Spleen (tissue), 11 donors: ENCODE data around the gene PHC2. TPM values are rescaled to one million over a fixed set of nuclear protein-coding genes. Genes with fewer than 3 reads are reported as not detected.

Experiments
- DNase-seq: peaks from one replicate; pipeline ENCODE4 v3.0.0-alpha.2; 2020
- H3K27ac ChIP-seq, 8 donors: fragments of 200-600 bp; sonication (generic) in 7 of 8; 1 replicate in 4 of 8; 2 replicates in 4 of 8; pipeline versions ENCODE4 v1.5.0 to v1.8.0; 2016 to 2021; ENCODE audit warnings: inconsistent platforms in 4 of 8, mild to moderate bottlenecking in 4 of 8, moderate library complexity in 1 of 8
- H3K27me3 ChIP-seq, 7 donors: fragments of 200-600 bp; sonication (generic) in 6 of 7; replicated peaks in 1 of 7; 1 replicate in 4 of 7; 2 replicates in 3 of 7; pipeline versions ENCODE4 v1.5.0 to v1.8.0; 2016 to 2021; ENCODE audit warnings: inconsistent platforms in 3 of 7, mild to moderate bottlenecking in 1 of 7
- H3K36me3 ChIP-seq, 6 donors: fragments of 200-600 bp; sonication (generic) in 5 of 6; 1 replicate in 4 of 6; 2 replicates in 2 of 6; pipeline versions ENCODE4 v1.5.0 to v1.8.0; 2016 to 2021; ENCODE audit warnings: inconsistent platforms in 2 of 6
- H3K4me1 ChIP-seq, 6 donors: fragments of 200-600 bp; sonication (generic) in 5 of 6; 1 replicate in 3 of 6; 2 replicates in 3 of 6; pipeline versions ENCODE4 v1.5.0 to v1.8.0; 2016 to 2021; ENCODE audit warnings: inconsistent platforms in 3 of 6
- H3K4me3 ChIP-seq, 8 donors: fragments of 200-600 bp; sonication (generic) in 7 of 8; 1 replicate in 4 of 8; 2 replicates in 4 of 8; pipeline versions ENCODE4 v1.5.0 to v1.8.0; 2016 to 2021; ENCODE audit warnings: inconsistent platforms in 4 of 8, mild to moderate bottlenecking in 4 of 8, moderate library complexity in 2 of 8
- H3K9me3 ChIP-seq, 8 donors: fragments of 200-600 bp; sonication (generic) in 7 of 8; 1 replicate in 4 of 8; 2 replicates in 4 of 8; pipeline versions ENCODE4 v1.5.0 to v1.8.0; 2016 to 2021; ENCODE audit warnings: inconsistent platforms in 4 of 8
- POLR2A ChIP-seq, 3 donors: fragments of 450-650 bp; IDR thresholded peaks; one replicate each; pipeline ENCODE4 v1.5.1; 2017; ENCODE audit warnings: antibody characterized with exemption in 3 of 3, mild to moderate bottlenecking in 1 of 3
- POLR2AphosphoS5 ChIP-seq, 3 donors: sonication (generic); formaldehyde crosslinking; IDR thresholded peaks; one replicate each; pipeline ENCODE4 v1.5.1; 2017; ENCODE audit warnings: antibody characterized with exemption in 3 of 3
- WGBS, 5 donors: extraction: QIAGEN DNeasy Blood & Tissue Kit in 3 of 5; methylation state at CpG; one replicate each; pipeline versions ENCODE4 v1.1.5 to v1.1.7; 2013 to 2018; 5-methylcytosine and 5-hydroxymethylcytosine counted together
- intact Hi-C: fragments of 100-400 bp; cut with DNase I; formaldehyde crosslinking; loops from one replicate; pipeline ENCODE4 v1.15.0; 2023; ENCODE audit warnings: low total_unique reads
- polyA plus RNA-seq, 3 donors: library from polyadenylated mRNA; stranded (reverse); fragments of 200-250 nt; gene quantifications; one replicate each; pipeline ENCODE4 v1.2.1, GENCODE V29; 2013
- total RNA-seq, 7 donors: library from RNA; depleted of rRNA in 3 of 7; stranded (reverse); fragments of >200 nt in 3 of 7; fragmentation: NEBNext Ultra II Directional in 4 of 7; extraction: Animal tissue kit (Norgen Biotek cat#: 25700) in 4 of 7; gene quantifications; one replicate each; pipeline versions ENCODE4 v1.1.0 to v1.2.1, GENCODE V29; 2016 to 2021
- TF ChIP-seq, protein P1 (sequence below), 11 experiments: fragments of 200-600 bp in 7 of 11; fragments of 450-650 bp in 4 of 11; sonication (generic) in 4 of 11; IDR thresholded peaks in 8 of 11; conservative IDR thresholded peaks in 3 of 11; 1 replicate in 7 of 11; 2 replicates in 4 of 11; pipeline versions ENCODE4 v1.4.0 to v1.8.0; 2016 to 2021; ENCODE audit warnings: antibody characterized with exemption in 11 of 11, inconsistent platforms in 4 of 11, mild to moderate bottlenecking in 1 of 11
- donor health status: healthy with polysubstance abuse.
- donor health status: DM: no; HTN: no; CAD: no; lungs with moderate emphysema.
- donor health status: DM: no; HTN: no; CAD: no.
- donor health status: Bipolar disorder and iron deficiency.
- donor health status: healthy.
- donor health status: DM: no; HTN: no; CAD: no.
- donor health status: DM: yes; HTN: yes; CAD: no.

The PHC2 gene
- total and polyA plus RNA-seq, 10 donors = 51.1 to 272 (median 136) TPM

DNA sequence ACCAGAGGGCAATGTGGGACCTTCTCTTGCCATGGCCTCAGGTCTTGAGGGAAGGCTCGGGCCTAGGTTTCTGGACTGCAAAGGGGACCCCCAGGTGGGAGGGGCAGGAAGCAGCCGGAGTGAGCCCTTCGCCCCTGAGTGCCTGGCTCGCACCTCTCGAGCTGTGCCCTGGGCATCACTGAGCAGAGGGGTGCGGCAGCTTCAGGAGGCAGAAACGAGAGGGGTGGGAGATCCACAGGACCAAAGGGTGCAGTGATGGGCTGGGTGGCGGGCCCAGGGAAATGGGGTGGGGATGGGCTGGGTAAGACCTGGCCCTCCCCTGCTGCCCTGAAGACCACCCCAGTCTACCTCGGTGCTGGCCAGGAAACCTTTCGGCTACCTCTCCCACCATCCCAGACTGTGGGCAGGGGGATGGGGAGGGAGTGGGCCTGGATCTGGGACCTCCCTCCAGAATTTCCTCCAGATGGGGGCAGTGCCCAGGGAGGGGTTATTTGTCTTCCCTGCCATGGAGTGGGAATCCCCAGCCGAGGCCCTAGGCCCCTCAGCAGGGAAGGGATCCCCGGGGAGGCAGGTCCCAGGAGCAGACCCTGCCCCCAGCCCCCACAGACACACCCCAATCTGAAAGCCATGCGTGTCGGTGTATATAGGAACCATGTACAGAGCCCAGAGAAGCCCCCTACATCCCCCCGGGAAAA lies 131.3 kb downstream of the PHC2 start:
- peak overlapping the region in 3 of 8 donors; percentile 10 to 70 (median 55) for H3K27ac ChIP-seq
- H3K36me3 ChIP-seq = peaks cover 0 to 63% (median 21%) of the 10 kb centered on the region in 6 donors
- no peak overlapping the region for H3K4me3 ChIP-seq
- no peaks in the 10 kb centered on the region for H3K27me3 ChIP-seq
- 87 to 95% (median 92%) methylated on average over 14 to 15 of the region's 15 CpGs for WGBS, 5 donors
- intact Hi-C loops = loop anchor here (5.0 kb wide), 2 partner anchors 68 to 173 kb away; partner anchors contain the start of gene ZSCAN20
- TF ChIP-seq POLR2A (IDR thresholded peaks at IDR 0.05) = no peak
- TF ChIP-seq, protein P1, sequence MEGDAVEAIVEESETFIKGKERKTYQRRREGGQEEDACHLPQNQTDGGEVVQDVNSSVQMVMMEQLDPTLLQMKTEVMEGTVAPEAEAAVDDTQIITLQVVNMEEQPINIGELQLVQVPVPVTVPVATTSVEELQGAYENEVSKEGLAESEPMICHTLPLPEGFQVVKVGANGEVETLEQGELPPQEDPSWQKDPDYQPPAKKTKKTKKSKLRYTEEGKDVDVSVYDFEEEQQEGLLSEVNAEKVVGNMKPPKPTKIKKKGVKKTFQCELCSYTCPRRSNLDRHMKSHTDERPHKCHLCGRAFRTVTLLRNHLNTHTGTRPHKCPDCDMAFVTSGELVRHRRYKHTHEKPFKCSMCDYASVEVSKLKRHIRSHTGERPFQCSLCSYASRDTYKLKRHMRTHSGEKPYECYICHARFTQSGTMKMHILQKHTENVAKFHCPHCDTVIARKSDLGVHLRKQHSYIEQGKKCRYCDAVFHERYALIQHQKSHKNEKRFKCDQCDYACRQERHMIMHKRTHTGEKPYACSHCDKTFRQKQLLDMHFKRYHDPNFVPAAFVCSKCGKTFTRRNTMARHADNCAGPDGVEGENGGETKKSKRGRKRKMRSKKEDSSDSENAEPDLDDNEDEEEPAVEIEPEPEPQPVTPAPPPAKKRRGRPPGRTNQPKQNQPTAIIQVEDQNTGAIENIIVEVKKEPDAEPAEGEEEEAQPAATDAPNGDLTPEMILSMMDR (IDR thresholded peaks at IDR 0.05 in 8 of 11, conservative IDR thresholded peaks at IDR 0.05 in 3 of 11) = no peak
- peak in 1 of 3 donors; percentile 25 for TF ChIP-seq POLR2AphosphoS5 (IDR thresholded peaks at IDR 0.05)
- peaks cover 0 to 63% (median 27%) of the 10 kb centered on the region in 6 donors for H3K4me1 ChIP-seq
- DNase-seq = peak; percentile 62
- no peaks in the 10 kb centered on the region for H3K9me3 ChIP-seq

DNA sequence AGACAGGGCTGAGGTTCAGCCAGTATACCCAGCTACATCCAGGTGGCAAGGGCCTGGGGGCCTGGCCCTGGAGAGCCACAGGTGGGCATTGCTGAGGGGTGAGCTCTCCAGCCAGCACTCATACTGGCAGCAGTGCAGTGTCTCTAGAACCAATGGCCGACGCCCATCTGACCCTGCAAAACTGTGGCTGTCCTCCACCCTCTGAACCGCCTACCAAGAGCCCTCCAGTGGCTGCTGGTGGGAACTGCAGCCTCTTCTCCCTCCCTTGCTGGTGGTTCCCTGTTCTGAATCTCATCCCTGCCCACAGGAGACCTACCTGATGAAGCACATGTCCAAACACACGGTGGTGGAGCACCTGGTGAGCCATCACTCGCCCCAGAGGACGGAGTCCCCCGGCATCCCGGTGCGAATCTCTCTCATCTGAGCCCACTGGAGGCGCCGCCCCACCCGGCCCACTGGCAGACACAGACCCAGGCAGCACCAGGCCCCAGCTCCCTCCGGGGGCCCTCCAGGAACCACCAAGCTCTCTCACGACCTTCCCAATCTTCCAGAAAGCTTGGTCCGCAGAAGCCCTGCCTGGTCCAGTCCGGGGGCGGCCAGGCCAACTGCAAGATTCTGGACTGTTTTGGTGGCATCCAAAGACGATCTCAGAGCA lies 132.1 kb downstream of the PHC2 start:
- peaks cover 0 to 71% (median 25%) of the 10 kb centered on the region in 6 donors for H3K36me3 ChIP-seq
- H3K4me3 ChIP-seq = no peak overlapping the region
- peaks cover 0 to 58% (median 27%) of the 10 kb centered on the region in 6 donors for H3K4me1 ChIP-seq
- no peaks in the 10 kb centered on the region for H3K9me3 ChIP-seq
- 68 to 85% (median 72%) methylated on average over 17 to 18 of the region's 18 CpGs for WGBS, 5 donors
- H3K27me3 ChIP-seq = no peaks in the 10 kb centered on the region
- TF ChIP-seq, protein P1 (IDR thresholded peaks at IDR 0.05 in 8 of 11, conservative IDR thresholded peaks at IDR 0.05 in 3 of 11) = peak; percentile 83 to 97 (median 89)
- TF ChIP-seq POLR2AphosphoS5 (IDR thresholded peaks at IDR 0.05) (peak; percentile 36 to 49 (median 40)), POLR2A (IDR thresholded peaks at IDR 0.05) (no peak)
- DNase-seq = peak; percentile 90
- intact Hi-C loops = loop anchor here (5.0 kb wide), 2 partner anchors 69 to 174 kb away; partner anchors contain the start of gene ZSCAN20
- H3K27ac ChIP-seq = peak overlapping the region in 3 of 8 donors; percentile 34 to 70 (median 49)

DNA sequence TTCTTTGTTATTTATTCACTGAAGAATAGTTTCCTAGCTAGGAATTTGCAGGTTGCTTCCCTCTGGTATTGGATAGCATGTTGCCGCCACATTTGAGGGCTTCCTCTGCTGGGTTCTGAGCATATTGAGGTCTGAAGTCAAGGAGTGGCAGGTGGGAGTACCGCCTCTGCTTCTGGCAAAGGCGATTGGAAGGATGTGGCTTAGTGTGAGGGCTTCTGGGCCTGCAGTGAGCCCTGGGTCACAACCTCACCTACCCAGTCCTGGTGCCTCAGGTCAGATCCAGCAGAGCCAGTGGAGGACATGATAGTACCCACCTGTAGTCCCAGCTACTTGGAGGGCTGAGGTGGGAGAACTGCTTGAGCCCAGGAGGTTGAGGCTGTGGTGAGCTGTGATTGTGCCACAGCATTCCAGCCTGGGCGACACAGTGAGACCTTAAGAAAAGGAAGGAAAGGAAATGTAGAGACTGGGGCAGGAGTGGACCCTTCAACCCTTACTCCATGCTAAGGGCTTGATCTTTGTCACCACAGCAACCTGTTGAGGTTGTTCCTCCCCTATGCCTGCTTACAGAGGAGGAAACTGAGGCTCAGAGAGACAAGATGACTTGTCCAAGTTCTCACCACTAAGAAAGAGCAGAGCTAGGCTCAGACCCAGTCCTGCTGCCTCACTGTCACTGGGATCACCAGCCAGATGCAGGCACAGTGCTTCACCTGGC lies 132.8 kb downstream of the PHC2 start:
- peak overlapping the region in 3 of 8 donors; percentile 34 to 70 (median 49) for H3K27ac ChIP-seq
- peaks cover 0 to 61% (median 28%) of the 10 kb centered on the region in 6 donors for H3K4me1 ChIP-seq
- no peak overlapping the region for H3K4me3 ChIP-seq
- H3K36me3 ChIP-seq = peaks cover 0 to 78% (median 27%) of the 10 kb centered on the region in 6 donors
- TF ChIP-seq POLR2AphosphoS5 (IDR thresholded peaks at IDR 0.05) (no peak), POLR2A (IDR thresholded peaks at IDR 0.05) (no peak)
- TF ChIP-seq, protein P1 (IDR thresholded peaks at IDR 0.05 in 8 of 11, conservative IDR thresholded peaks at IDR 0.05 in 3 of 11) = no peak
- H3K9me3 ChIP-seq = no peaks in the 10 kb centered on the region
- H3K27me3 ChIP-seq = no peaks in the 10 kb centered on the region
- intact Hi-C loops = loop anchor here (5.0 kb wide), 2 partner anchors 69 to 174 kb away; partner anchors contain the start of gene ZSCAN20
- 69 to 89% (median 84%) methylated on average over 4 of the region's 4 CpGs for WGBS, 5 donors
- peak; percentile 57 for DNase-seq
